NCI-H1417 (cell line): ENCODE measurements around the gene PIP4K2A.
"Not testable (repeated sequence)": the region's sequence is repeated elsewhere in the genome, so short reads cannot be mapped to it uniquely, and the experiment has no call there.

Source experiments
- DNase-seq, 3 experiments: peaks; one replicate each; lab custom pipeline; 2025; lab: John Stamatoyannopoulos, UW

Gene PIP4K2A

GRCh38 chr10:22693860-22694259 is 20.5 kb downstream of the PIP4K2A start:
- DNase-seq, result no peak

- no peak for DNase-seq
These were observed 21.0 kb downstream of the PIP4K2A start for GRCh38 chr10:22693371-22693784.

- not testable (repeated sequence) for DNase-seq
These were observed 22.3 kb downstream of the PIP4K2A start for GRCh38 chr10:22692119-22692518.

- peak in 2 of 3 experiments; percentile 10 to 55 for DNase-seq
These were observed 23.6 kb downstream of the PIP4K2A start for GRCh38 chr10:22690614-22691431.

GRCh38 chr10:22690158-22690557 is 24.2 kb downstream of the PIP4K2A start:
- DNase-seq, result no peak

- no peak for DNase-seq
These were observed 28.0 kb downstream of the PIP4K2A start for GRCh38 chr10:22686347-22686746.

- DNase-seq, result no peak
These were observed 28.5 kb downstream of the PIP4K2A start for GRCh38 chr10:22685926-22686325.

GRCh38 chr10:22684699-22685098 is 29.7 kb downstream of the PIP4K2A start:
- DNase-seq, result no peak

GRCh38 chr10:22683140-22683389 is 31.3 kb downstream of the PIP4K2A start:
- no peak for DNase-seq

GRCh38 chr10:22682237-22683139 is 31.9 kb downstream of the PIP4K2A start:
- no peak for DNase-seq

GRCh38 chr10:22681783-22682183 is 32.6 kb downstream of the PIP4K2A start:
- no peak for DNase-seq

GRCh38 chr10:22681301-22681700 is 33.1 kb downstream of the PIP4K2A start:
- DNase-seq, result no peak

GRCh38 chr10:22679608-22680007 is 34.8 kb downstream of the PIP4K2A start:
- no peak for DNase-seq

- DNase-seq, result no peak
These were observed 37.0 kb downstream of the PIP4K2A start for GRCh38 chr10:22677333-22677732.

GRCh38 chr10:22676435-22676834 is 37.9 kb downstream of the PIP4K2A start:
- DNase-seq, result no peak

- no peak for DNase-seq
These were observed 39.8 kb downstream of the PIP4K2A start for GRCh38 chr10:22674573-22674930.

- peak in 1 of 3 experiments; percentile 3 for DNase-seq
These were observed 40.4 kb downstream of the PIP4K2A start for GRCh38 chr10:22673785-22674572.

GRCh38 chr10:22673091-22673392 is 41.3 kb downstream of the PIP4K2A start:
- no peak for DNase-seq

GRCh38 chr10:22672319-22673090 is 41.9 kb downstream of the PIP4K2A start:
- DNase-seq, result peak in 1 of 3 experiments; percentile 2

- no peak for DNase-seq
These were observed 43.6 kb downstream of the PIP4K2A start for GRCh38 chr10:22670788-22671187.

GRCh38 chr10:22669163-22669711 is 45.1 kb downstream of the PIP4K2A start:
- peak in 1 of 3 experiments; percentile 80 for DNase-seq

- DNase-seq, result no peak
These were observed 47.3 kb downstream of the PIP4K2A start for GRCh38 chr10:22667093-22667480.
